Coronary artery (tissue), 2 donors: ENCODE data around the gene WDR1.
A peak's percentile ranks its signal among the peaks of the same experiment; 100 is the strongest.

Experiments used
- DNase-seq: peaks from one replicate; pipeline ENCODE4 v3.0.0-alpha.2; 2017; ENCODE audit warnings: low spot score
- H3K27ac ChIP-seq, 2 donors: fragments of 200-600 bp; sonication (generic); one replicate each; pipeline ENCODE4 v1.5.1; 2016 to 2019
- H3K4me3 ChIP-seq: fragments of 200-600 bp; sonication (generic); 2 replicates; pipeline ENCODE4 v1.5.1; 2016; ENCODE audit warnings: mild to moderate bottlenecking, moderate library complexity
- CTCF ChIP-seq: fragments of 200-600 bp; sonication (generic); IDR thresholded peaks from one replicate; pipeline ENCODE4 v1.5.1; 2019; ENCODE audit warnings: antibody characterized with exemption

WDR1 gene

GRCh38 chr4:10118048-10119004, 1.7 kb upstream of the WDR1 start:
- peak overlapping the region; percentile 98 to 99 for H3K27ac ChIP-seq
- H3K4me3 ChIP-seq: peak overlapping the region; percentile 97
- DNase-seq: no peak
- TF ChIP-seq CTCF: no peak

GRCh38 chr4:10117359-10118047, 904 bp upstream of the WDR1 start:
- no peak for TF ChIP-seq CTCF
- DNase-seq: no peak
- Histone ChIP-seq H3K4me3 (peak overlapping the region; percentile 97), H3K27ac (peak overlapping the region; percentile 98 to 99)

- DNase-seq: no peak
- peak overlapping the region; percentile 97 for H3K4me3 ChIP-seq
- no peak for TF ChIP-seq CTCF
- peak overlapping the region; percentile 86 to 99 for H3K27ac ChIP-seq
These were observed 616 bp downstream of the WDR1 start for GRCh38 chr4:10115797-10116568.

GRCh38 chr4:10115271-10115796, 1.3 kb downstream of the WDR1 start:
- H3K27ac ChIP-seq: peak overlapping the region; percentile 86 to 99
- no peak for TF ChIP-seq CTCF
- DNase-seq: no peak
- H3K4me3 ChIP-seq: peak overlapping the region; percentile 97

- Histone ChIP-seq H3K27ac (peak overlapping the region; percentile 86 to 99), H3K4me3 (peak overlapping the region; percentile 97)
- TF ChIP-seq CTCF: no peak
- DNase-seq: no peak
These were observed 2.0 kb downstream of the WDR1 start for GRCh38 chr4:10114607-10115006.

- no peak for TF ChIP-seq CTCF
- DNase-seq: no peak
- Histone ChIP-seq H3K27ac (peak overlapping the region; percentile 86 to 99), H3K4me3 (peak overlapping the region; percentile 97)
These were observed 2.5 kb downstream of the WDR1 start for GRCh38 chr4:10114147-10114546.
